ENCODE results near the gene LIMS1.
"Not testable (repeated sequence)": the region's sequence is repeated elsewhere in the genome, so short reads cannot be mapped to it uniquely, and the experiment has no call there.

Gene LIMS1

DNA sequence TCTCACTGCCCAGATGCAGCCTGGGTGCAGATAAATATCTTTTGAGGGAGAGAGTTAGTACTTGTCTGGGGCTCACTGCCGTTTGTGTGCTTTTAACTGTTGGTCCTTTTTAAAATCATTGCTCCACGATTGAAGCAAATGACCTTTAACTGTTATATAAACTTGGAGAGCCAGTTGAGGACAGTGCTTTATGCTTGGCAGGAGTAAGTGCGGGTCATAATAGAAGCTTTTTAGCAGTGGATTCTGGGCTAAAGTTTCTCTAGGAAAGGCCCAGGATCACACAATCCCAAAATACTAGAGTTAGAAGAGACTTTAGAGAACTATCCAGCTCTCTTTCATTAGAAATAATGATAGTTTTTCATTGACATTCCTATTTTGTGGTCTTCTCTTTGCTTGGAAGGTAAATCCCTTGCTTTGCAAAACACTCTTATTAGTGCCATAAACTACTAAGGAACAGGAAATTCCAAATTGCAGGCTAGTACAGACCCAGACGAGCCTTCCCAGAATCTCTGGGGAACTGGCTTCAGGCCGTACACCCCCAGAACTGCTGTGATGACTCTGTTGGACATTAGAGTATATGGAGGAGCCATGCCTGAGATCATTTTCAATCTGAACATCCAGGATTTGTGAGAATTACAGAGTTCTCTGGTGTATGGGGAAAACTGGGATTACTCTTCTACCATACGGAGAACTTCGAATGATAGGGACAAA, 19.1 kb downstream of the LIMS1 start:
- no peak for DNase-seq

GRCh38 chr2:108554528-108554927, 20.3 kb downstream of the LIMS1 start:
- no peak for DNase-seq

DNA sequence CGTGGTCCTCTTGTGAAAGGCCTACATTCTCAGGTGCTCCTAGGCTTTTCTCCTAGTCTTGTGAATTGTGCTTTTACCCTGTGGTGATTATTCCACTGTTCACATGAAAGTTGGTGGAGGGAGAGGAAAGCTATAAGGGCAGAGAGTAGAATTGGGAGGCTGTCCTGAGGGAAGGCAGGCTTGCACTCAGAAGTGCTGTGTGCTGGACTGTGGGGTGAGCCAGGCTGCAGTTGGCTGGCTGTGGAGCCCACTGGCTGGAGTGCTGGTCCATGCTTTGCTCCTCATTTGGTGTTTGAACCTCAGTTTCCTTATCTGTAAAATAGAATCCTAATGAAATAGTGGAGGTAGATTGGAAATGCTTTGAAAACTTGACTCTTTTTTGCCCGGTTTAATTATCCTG, 21.3 kb downstream of the LIMS1 start:
- no peak for DNase-seq

DNA sequence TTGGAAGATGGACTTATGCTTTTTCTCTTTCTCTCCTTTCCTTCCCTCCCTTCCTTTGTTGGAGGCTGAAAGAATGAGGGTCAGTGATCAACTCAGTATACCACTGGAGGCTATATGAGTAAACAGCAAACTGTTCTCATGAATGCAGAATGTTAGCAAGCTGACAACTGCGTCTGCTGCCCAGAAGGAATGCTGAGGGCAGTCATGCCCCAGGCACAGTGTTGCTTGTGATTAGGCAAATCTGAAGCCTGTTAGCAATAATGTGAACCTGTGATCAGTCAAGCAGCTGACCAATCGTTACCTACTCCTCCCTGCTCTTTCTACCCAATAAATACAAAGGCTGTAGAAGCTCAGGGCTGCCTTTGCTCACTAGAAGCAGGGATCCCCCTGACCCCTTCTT, 22.3 kb downstream of the LIMS1 start:
- DNase-seq, result not testable (repeated sequence)

DNA sequence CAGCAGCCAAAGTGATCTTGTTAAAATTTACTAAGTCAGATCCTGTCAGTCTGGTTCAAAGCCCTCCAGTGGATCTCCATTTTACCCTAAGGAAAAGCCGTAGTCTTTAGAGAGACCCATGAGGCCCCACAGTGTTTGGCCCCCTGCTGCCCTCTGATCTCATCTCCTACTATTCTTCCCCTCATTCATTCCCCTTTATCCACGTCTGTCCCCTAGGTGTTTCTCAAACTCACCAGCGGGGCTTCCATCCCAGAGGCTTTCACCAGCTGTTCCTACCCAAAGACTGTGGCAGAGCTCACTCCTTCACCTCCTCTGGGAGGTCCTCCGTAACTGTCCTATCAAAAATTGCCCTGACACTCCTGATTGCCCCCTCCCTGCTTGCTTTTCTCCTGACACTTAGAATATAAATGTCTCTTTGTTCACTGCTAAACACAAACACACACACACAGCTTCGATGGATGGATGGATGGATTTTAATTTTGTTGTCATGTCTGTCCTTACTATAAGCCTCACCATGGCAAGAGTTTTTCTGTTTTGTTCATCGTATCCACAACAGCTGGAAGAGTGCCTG, 26.1 kb downstream of the LIMS1 start:
- no peak for DNase-seq

DNA sequence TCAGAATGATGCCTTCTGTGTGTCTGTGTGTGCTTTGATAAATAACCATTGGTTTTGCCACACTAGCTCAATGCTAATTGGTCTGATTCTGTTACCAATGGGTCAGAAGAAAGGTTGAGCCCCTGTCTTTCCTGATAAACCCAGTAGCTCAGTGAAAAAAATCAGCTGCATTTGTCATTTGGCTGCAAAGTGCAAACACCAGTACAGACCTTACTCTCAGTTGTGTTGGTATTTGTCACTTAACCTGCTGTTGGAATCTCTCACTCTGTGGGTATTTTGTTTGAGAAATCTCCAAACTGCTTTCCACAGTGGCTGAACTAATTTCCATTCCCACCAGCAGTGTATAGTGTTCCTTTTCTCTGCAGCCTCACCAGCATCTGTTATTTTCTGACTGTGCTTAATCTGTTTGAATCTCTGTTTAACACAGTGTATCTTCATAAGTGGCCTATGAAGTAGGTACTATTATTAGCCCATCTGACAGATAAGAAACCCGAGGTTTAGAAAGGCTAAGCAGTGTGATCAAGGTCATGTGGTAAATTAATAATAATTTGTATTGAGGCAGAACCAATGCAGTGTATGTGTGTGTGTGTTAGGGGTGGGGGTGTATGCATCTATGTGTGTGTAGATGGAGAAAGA, 26.7 kb downstream of the LIMS1 start:
- no peak for DNase-seq

- no peak for DNase-seq
Observed at GRCh38 chr2:108562274-108562673, 28.0 kb downstream of the LIMS1 start.

- DNase-seq, result no peak
Observed at GRCh38 chr2:108564510-108564909, 30.2 kb downstream of the LIMS1 start.

GRCh38 chr2:108565778-108566375, 31.6 kb downstream of the LIMS1 start:
- no peak for DNase-seq

DNA sequence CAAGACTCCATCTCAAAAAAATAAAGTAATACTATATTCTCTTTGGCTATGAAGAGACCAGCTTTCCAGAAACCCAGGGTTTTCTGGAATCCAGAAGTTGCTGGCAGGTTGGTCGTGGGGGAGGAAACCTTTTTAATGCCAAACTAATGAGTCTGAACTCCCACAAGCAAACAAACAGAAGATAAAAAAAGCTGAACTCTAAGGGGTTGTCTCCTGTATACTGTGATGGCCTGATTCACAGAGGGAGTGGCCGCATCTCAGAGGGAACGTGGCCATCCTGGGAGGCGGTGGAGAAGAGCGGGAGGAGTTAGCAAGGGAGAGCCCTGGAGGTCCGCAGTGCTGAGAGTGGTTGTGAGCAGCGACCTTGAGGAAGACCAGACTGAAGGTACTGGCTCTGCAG, 36.1 kb downstream of the LIMS1 start:
- DNase-seq, result no peak

- DNase-seq, result no peak
Observed at GRCh38 chr2:108571286-108571685, 37.0 kb downstream of the LIMS1 start.

- DNase-seq, result no peak
Observed at GRCh38 chr2:108573061-108573460, 38.8 kb downstream of the LIMS1 start.

DNA sequence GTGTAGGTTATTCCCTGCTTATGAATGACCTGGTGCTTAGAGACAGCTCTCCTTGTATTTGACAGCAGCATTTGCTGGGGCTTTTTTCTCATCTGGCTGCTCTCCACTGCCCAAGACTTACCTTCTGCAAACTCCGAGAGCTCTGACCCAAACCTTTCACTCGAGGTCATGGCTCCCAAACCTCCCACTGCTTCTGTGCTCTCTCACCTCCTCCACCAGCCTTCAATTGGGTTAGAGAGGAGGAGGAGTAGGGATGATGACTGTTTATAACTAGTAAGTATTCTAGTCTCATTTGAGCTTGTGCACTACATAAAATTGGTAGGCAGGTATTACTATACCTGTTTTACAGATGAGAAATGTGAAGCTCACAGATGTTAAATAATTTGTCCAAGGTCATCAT, 40.1 kb downstream of the LIMS1 start:
- no peak for DNase-seq

- DNase-seq, result no peak
Observed at GRCh38 chr2:108575132-108575966, 41.1 kb downstream of the LIMS1 start.

GRCh38 chr2:108577099-108577498, 42.8 kb downstream of the LIMS1 start:
- no peak for DNase-seq

DNA sequence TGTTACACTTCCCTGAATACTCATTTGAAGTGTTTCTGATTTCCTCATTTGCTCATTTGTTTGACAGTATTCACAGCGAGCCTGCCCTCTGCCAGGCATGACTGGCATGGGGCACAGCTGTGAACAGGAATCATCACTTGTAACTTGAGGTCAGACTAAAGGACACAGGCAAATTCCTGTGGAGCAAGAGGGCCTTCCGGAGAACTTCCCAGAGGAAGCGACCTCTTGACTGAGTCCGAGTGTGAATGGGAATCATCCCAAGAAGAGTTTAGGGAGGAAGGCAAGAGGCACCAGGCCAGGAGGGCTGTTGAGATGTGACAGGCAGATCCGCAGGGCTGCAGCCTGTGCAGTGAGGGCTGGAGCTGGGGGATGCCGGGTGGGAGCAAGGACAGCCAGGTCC, 45.4 kb downstream of the LIMS1 start:
- no peak for DNase-seq

GRCh38 chr2:108580050-108580449, 45.8 kb downstream of the LIMS1 start:
- DNase-seq, result no peak

DNA sequence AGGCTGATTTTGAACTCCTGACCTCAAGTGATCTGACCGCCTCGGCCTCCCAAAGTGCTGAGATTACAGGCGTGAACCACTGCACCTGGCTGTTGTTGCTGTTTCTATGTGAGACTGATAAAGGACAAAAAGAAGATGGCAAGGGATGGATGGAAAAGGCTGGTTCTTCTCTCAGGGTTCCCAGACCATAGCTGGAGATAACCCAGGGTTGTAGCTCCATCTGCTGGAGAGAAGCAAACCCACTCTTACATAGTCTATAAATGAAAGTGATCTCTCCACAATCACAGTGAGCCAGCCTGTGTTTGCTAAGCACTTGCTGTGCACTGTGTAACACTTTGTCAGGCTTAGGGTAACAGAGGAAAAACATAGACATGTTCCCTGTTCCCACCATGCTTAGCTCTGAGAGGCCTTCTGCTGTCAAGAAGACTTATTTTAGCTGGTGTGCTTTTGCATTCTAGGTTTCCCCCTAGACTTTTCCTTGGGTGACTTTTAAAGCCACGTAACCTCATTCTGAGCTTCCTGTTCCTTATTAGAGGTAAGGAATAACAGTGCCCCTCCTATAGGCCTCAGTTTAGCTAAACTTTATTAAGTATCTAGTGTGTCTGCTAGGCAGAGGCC, 49.7 kb downstream of the LIMS1 start:
- peak; percentile 55 for DNase-seq

DNA sequence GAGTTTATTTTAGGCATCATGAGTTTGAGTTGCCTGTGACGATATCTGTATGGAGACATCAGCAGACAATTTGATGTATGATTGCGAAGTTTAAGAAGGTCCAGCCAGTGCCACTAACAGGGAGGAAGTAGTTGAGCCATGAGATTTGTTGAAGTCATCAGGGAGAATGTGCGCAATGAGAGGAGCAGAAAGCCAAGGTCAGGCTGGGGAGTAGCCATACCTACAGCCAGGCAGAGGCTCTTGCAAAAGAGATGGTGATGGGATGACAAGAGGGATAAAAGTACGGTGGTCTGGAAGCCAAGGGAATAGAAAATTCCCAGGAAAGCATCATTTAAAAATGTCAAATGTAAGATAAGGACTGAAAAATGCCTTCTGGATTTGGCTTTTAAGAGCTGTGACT, 51.2 kb downstream of the LIMS1 start:
- DNase-seq, result no peak

GRCh38 chr2:108586116-108586515, 51.8 kb downstream of the LIMS1 start:
- DNase-seq, result no peak

DNA sequence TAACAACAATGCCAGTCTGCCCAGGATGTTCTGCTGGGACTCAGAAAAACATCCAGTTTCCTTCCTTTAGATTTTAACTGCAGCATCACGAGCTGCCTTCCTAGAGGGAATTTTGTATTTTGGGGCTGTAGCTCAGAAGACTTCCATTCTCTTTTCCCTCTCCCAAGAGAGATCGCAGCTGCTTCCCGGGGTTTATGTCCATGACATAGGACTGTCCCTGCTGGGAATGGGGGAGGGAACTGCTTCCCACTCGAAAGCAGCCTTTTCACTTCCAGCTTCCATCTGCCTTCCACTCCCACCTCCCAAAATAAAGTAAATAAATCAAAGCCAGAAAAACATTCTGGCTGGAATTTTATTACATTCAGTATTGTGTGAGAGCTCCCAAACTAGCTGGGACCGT, 52.4 kb downstream of the LIMS1 start:
- no peak for DNase-seq

DNA sequence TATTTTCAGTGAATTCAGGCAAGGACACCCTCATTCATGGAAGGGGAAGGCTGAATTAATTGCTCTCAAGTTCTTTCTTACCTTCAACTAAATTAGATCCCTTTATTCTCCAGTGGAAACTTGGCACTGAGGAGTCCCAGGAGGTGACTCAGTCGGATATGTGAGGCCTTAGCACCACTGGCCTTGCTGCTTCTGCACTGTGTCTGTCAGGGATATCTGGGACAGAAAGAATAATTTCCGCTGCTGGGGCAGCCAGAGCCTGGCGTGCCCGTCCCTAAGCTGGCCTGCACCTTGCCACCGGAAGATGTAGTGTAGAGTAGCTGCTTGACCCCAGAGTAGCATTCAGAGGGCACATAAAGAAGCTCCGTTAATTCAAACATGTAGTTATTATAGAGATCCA, 53.4 kb downstream of the LIMS1 start:
- no peak for DNase-seq
